GM18520 (cell line): ENCODE measurements around the gene C10orf105.

Experiments
- ATAC-seq: cut with Tn5 transposase; IDR thresholded peaks from one replicate; pipeline ENCODE4 v1.9.1; 2021; ENCODE audit not compliant: unreplicated experiment

C10orf105 gene

DNA sequence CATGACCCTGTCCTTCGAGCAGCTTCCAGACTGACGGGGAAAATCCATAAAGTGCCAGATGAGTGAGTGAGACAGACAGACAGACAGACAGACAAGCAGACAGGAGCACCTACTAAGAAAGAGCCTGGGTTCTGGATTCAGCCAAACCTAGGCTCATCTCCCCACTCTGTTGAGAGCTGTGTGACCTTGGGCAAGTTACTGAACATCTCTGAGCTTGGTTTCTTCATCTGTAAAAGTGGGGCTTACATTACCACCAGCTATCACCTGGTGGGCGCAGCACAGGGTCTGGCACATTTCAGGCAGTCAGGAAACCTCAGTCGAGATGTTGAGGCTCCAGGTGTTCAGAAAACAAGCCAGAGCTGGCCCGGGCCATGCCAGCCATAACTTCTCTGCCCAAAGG is 37.6 kb downstream of the C10orf105 start:
- ATAC-seq, result no peak

DNA sequence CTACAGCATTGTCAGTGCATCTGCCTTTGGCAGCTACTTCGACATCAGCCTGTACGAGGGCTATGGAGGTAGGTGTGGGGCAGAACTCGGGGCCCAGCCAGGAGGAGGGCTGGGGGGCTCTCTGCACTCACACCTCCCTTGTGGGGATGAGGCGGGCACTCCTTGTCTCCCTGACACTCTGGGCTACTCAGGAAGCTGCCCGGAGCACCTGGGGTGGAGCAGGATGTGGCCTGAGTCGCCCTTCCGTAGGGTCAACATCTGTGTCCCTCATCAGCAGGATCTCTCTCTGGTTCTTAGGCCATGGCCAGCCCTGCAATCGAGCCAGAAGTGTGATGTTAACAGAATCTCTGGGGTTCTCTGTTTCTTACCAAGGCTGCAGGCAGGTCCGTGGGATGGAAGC is 40.2 kb downstream of the C10orf105 start:
- no peak for ATAC-seq

DNA sequence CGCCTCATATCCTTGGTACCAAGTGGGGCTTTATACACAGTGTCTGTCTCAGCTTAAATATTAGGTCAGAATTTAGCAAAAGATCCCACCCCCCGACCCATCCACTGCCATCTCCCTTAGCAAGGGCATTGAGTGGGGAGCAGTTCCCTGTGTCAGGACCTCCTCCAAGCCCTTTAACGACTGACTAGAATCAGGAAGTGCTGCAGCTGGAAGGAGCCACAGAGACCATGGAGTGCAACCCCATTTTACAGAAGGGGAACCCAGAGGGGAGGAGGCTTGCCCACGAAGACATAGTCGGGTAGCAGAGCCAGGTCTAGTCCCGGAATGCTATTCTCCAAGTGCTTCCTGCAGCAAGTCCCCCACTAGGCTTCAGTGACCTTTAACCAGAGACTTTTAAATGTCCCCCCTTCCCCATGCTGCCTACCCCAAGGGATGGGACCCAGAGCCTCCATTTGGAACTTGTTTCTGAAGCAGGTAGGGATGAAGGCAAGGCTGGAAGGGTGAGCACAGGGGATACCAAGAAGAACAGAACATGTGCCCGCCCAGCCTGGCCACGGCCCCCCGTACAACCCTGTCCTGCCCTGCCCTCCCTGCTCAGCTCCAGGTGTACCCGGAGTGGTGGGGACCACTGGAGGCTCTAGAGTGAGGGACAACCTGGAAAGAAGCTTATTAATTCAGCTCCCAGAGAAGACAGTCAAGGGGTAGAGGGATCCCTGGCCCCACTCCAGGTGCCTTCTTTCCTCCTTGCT is 41.3 kb downstream of the C10orf105 start:
- no peak for ATAC-seq

DNA sequence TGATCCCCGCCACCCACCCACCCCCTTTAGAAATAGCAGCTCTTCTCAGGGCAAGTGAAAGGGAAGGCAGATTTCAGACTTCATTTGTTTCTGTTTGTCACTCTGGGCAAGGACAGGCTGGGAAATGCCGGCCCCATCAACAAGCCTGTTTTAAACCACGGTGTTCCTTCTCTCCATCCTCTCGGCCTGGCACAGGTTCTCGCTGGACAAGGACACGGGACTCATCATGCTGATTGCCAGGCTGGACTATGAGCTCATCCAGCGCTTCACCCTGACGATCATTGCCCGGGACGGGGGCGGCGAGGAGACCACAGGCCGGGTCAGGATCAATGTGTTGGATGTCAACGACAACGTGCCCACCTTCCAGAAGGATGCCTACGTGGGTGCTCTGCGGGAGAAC is 42.3 kb downstream of the C10orf105 start:
- no peak for ATAC-seq

DNA sequence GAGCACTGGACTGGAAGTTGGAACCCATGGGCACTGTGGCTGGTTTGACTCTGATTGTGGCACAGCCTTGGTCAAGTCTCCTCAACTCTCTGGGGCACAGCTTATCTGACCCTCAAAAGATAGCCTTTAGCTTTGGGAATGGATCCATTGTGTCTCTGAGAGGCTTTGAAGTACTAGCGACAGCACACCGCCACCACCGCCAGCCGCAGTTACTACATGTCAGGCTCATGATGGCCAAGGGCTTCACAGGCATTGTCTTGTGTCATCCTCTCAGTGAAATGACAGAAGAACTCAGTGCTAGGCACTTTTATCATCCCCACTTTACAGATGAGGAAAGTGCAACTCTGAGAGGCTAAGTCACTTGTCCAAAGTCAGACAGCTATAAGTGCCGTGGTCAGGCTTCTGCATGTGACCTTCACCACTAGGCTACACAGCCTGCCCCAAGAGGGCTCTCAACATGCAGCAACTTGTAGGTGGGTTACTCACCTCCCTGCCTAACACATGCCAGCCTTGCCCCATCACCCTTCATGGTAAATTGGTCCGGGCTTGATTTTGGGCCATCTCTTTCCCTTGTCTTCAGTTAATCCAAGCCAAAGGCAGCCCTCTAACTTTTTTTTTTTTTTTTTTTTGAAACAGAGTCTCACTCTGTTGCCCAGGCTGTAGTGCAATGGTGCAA is 44.1 kb downstream of the C10orf105 start:
- ATAC-seq, result no peak

DNA sequence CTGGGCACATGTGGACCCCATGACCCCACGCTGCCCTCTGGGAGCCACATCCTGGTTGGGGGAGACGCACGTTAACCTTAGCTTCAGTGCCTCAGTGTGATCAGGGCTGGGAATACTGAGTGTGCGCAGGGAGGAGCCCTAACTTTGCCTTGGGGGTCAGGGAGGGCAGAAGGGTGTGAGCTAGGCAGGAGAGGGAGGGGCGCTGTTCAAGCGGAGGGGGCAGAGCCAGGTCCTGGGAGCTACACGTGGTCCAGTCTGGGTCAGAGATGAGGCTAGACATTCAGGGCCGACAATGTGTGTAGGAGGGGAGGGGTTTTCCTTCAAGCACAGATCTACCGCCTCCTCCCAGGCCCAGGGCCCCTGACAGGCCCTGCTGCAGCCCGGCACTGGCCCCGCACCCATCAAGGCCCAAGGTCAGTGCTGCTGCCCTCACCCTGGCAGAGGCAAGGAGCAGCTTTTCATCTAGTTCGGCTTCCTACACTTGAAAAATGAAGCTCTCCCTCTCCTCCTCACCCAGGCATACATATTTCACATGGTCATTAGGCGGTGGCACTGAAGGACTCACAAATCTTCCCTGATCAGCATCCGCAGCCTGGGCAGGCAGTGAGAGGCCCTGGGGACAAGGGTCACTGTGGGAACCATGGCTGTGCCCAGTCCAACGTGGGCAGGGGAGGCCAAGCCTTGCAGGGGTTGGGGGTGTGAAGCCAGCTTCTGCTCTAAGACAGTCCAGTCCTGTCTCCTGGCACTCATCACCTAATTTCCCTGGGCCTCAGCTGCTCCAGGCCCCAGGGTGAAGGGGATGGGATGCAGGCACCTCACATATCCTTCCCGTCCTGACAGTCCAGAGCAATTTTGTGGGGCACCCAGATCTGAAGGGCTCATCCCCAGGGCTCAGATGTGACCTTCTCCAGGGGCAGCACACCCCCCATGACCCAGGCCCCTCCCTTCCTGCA is 47.3 kb downstream of the C10orf105 start:
- ATAC-seq, result no peak

DNA sequence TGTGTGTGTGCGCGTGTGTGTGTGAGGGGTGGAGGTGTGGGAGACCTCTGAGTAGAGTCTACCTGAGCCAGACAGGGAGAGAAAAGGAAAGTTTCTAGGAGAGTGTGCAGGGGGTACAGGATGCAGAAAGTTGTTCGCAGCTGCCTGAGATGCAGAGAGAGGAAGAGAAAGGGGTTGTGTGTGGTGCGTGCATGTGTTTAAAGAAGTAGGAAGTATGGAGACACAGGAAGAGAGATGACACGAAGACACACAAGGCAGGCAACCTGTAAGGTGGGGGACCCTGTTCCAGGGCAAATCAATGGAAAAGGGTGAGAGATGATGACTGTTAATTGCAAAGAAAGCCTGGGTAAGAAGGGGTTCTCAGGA is 52.2 kb downstream of the C10orf105 start:
- ATAC-seq, result no peak

DNA sequence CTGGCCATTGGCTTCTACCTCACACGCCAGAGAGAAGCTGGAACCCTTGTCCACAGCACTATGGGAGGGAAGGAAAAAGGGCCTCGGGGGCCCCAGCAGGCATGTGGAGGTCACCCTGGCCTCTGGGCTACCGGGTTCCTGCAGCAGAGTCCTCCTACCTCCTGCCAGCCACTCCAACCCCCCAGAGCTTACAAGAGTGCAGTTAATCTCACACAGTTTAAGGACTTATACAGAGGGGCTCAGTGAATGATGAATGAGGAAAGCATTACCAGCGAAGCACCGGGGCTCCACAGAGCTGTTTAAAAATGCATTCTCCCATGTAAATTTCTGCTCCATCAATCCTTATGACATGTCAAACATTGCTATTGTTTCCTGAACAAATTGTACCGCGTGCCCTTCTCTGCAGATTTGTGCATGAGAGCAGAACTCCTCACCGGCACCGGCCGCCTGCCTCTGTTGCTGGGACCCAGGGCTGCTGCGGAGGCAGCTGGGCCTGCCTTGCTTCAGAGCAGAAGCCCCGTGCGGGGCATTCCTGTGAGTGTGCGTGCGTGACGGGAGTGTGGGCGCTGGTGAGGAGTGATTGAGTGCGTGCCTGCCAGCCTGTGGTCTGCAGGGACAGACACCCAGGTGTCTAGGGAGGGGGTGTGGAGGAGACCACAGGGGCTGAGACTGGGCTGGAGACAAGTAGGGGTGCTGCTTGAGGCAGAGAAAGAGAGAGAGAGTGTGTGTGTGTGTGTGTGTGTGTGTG is 52.8 kb downstream of the C10orf105 start:
- no peak for ATAC-seq

DNA sequence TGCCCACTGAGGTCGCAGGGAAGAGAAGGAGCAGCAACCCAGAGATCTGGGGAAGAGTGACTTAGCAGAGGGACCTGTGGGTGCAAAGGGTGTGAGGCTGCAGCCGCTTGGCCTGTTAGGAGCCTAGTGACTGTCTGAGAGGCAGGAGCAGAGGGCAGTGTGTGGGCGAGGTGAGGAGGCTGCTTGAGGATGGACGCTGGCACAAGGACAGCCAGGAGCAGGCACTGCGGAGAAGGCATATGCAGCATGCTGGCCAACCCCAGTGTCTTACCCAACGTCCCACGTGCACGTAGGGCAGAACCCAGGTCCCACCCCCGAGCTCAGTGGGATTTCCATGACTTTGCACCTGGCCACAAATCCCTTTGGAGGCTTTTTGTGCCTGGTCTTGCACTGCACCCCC is 54.1 kb downstream of the C10orf105 start:
- ATAC-seq, result no peak

DNA sequence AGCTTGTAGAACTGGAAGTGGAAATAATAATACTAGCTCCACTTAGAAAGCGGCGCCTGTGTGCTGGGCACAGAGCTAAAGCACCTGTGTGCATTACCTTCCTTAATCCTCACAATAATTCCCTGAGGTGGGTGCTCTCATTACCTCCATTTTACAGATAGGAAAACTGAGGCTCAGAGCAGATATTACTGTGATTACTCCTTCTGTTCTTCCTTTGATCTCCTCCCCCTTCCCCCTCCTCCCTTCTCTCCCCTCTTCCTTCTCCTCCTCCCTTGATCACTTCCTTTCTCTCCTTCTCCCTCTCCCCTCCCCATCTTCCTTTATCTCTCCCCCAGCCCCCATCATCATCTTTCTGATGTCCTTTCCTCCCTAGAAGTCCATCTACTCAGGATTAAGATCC is 55.0 kb downstream of the C10orf105 start:
- no peak for ATAC-seq

DNA sequence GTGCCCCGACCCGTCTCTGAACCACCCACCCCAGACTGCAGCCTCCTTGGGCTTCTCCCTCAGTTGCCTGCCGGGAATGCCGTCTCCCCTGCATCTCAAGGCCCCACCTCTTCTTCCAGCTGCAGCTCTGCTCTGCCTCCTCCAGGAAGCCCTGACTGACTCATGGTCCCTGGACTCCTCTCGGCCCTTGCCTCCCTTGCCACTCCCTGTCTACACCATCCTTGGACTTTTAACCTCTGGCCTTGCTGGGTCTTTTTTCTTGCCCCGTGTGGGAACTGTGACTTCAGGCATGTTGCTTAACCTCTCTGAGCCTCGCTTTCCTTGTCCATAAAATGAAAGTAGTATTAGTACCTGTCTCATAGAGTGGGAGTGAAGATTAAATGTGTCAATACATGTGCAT is 56.3 kb downstream of the C10orf105 start:
- ATAC-seq, result no peak

DNA sequence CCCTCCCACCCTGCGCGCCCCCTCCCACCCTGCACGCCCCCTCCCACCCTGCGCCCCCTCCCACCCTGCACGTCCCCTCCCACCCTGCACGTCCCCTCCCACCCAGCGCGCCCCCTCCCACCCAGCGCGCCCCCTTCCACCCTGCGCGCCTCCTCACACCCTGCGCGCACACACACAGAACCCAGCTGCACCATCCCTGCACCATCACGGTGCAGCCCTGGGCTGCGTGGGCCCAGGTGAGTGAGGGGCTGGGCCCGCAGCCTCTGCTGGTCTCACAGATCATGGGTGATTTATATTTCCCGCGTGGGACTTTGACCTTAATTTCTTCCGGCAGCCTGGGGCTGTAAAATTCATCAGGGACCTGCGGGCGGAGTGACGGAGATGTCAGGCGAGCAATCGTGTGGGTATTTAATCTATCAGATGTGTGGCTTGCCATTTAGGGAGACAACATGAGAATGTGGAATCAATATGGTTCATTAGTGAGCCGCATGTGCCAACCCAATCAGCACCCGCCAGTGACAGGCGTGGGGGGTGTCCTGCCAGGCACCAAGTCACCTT is 57.7 kb downstream of the C10orf105 start:
- no peak for ATAC-seq
